GM18873 (cell line): ENCODE data around the gene CNDP2.
"Not testable (repeated sequence)": the region's sequence is repeated elsewhere in the genome, so short reads cannot be mapped to it uniquely, and the experiment has no call there.

Experiments used
- ATAC-seq: cut with Tn5 transposase; IDR thresholded peaks from one replicate; pipeline ENCODE4 v1.9.1; 2021; ENCODE audit warnings: mild to moderate bottlenecking, moderate library complexity, moderate number of reproducible peaks; ENCODE audit not compliant: unreplicated experiment, low FRiP score

CNDP2 gene

GRCh38 chr18:74515620-74516231 lies 19.6 kb downstream of the CNDP2 start:
- ATAC-seq: no peak

GRCh38 chr18:74516271-74517235 lies 20.4 kb downstream of the CNDP2 start:
- no peak for ATAC-seq

GRCh38 chr18:74517236-74517630 lies 21.1 kb downstream of the CNDP2 start:
- no peak for ATAC-seq

- ATAC-seq: no peak
Observed at GRCh38 chr18:74518456-74519295, 22.5 kb downstream of the CNDP2 start.

- no peak for ATAC-seq
Observed at GRCh38 chr18:74519320-74520095, 23.3 kb downstream of the CNDP2 start.

GRCh38 chr18:74520096-74520833 lies 24.1 kb downstream of the CNDP2 start:
- ATAC-seq: no peak

GRCh38 chr18:74521068-74521725 lies 25.0 kb downstream of the CNDP2 start:
- no peak for ATAC-seq

GRCh38 chr18:74522635-74523548 lies 26.7 kb downstream of the CNDP2 start:
- ATAC-seq: no peak

- ATAC-seq: no peak
Observed at GRCh38 chr18:74524097-74524496, 27.9 kb downstream of the CNDP2 start.

- ATAC-seq: not testable (repeated sequence)
Observed at GRCh38 chr18:74524915-74525314, 28.8 kb downstream of the CNDP2 start.

GRCh38 chr18:74525741-74526140 lies 29.6 kb downstream of the CNDP2 start:
- ATAC-seq: no peak

- no peak for ATAC-seq
Observed at GRCh38 chr18:74526488-74526887, 30.3 kb downstream of the CNDP2 start.

GRCh38 chr18:74528478-74528877 lies 32.3 kb downstream of the CNDP2 start:
- ATAC-seq: no peak

- no peak for ATAC-seq
Observed at GRCh38 chr18:74528913-74529312, 32.8 kb downstream of the CNDP2 start.

GRCh38 chr18:74529378-74529777 lies 33.2 kb downstream of the CNDP2 start:
- no peak for ATAC-seq

- ATAC-seq: no peak
Observed at GRCh38 chr18:74529811-74530583, 33.8 kb downstream of the CNDP2 start.

GRCh38 chr18:74530584-74530862 lies 34.4 kb downstream of the CNDP2 start:
- ATAC-seq: no peak
